ENCODE results near the gene ABCC6. TPM values are rescaled to one million over a fixed set of nuclear protein-coding genes. Genes with fewer than 3 reads are reported as not detected.
"Not testable (repeated sequence)": the region's sequence is repeated elsewhere in the genome, so short reads cannot be mapped to it uniquely, and the experiment has no call there.

ABCC6 gene
- total RNA-seq, 1 donor from 2014 or later, result 0.07 TPM

- intact Hi-C loops (cut with micrococcal nuclease), result no loop called here
Observed at GRCh38 chr16:16162591-16162990, 60.7 kb downstream of the ABCC6 start.

GRCh38 chr16:16161840-16162239 lies 61.5 kb downstream of the ABCC6 start:
- intact Hi-C loops (cut with micrococcal nuclease), result not testable (repeated sequence)

- intact Hi-C loops (cut with micrococcal nuclease), result no loop called here
Observed at GRCh38 chr16:16161319-16161718, 62.0 kb downstream of the ABCC6 start.

GRCh38 chr16:16159662-16160061 lies 63.6 kb downstream of the ABCC6 start:
- intact Hi-C loops (cut with micrococcal nuclease), result no loop called here

- intact Hi-C loops (cut with micrococcal nuclease), result no loop called here
Observed at GRCh38 chr16:16158741-16159374, 64.4 kb downstream of the ABCC6 start.

GRCh38 chr16:16158082-16158658 lies 65.1 kb downstream of the ABCC6 start:
- intact Hi-C loops (cut with micrococcal nuclease), result no loop called here

- intact Hi-C loops (cut with micrococcal nuclease), result no loop called here
Observed at GRCh38 chr16:16157166-16157565, 66.1 kb downstream of the ABCC6 start.

- intact Hi-C loops (cut with micrococcal nuclease), result no loop called here
Observed at GRCh38 chr16:16155234-16155633, 68.1 kb downstream of the ABCC6 start.

GRCh38 chr16:16154281-16154951 lies 68.9 kb downstream of the ABCC6 start:
- intact Hi-C loops (cut with micrococcal nuclease), result no loop called here

- intact Hi-C loops (cut with micrococcal nuclease), result not testable (repeated sequence)
Observed at GRCh38 chr16:16153000-16153399, 70.3 kb downstream of the ABCC6 start.

GRCh38 chr16:16151315-16151714 lies 72.0 kb downstream of the ABCC6 start:
- intact Hi-C loops (cut with micrococcal nuclease), result no loop called here

GRCh38 chr16:16150878-16151152 lies 72.5 kb downstream of the ABCC6 start:
- intact Hi-C loops (cut with micrococcal nuclease), result no loop called here

GRCh38 chr16:16150117-16150877 lies 73.0 kb downstream of the ABCC6 start:
- intact Hi-C loops (cut with micrococcal nuclease), result no loop called here

GRCh38 chr16:16149710-16150116 lies 73.6 kb downstream of the ABCC6 start:
- intact Hi-C loops (cut with micrococcal nuclease), result no loop called here

- intact Hi-C loops (cut with micrococcal nuclease), result no loop called here
Observed at GRCh38 chr16:16148755-16149154, 74.5 kb downstream of the ABCC6 start.

GRCh38 chr16:16148000-16148599 lies 75.2 kb downstream of the ABCC6 start:
- intact Hi-C loops (cut with micrococcal nuclease), result not testable (repeated sequence)

GRCh38 chr16:16147316-16147999 lies 75.8 kb downstream of the ABCC6 start:
- intact Hi-C loops (cut with micrococcal nuclease), result no loop called here

- intact Hi-C loops (cut with micrococcal nuclease), result no loop called here
Observed at GRCh38 chr16:16146380-16147315, 76.6 kb downstream of the ABCC6 start.

- intact Hi-C loops (cut with micrococcal nuclease), result no loop called here
Observed at GRCh38 chr16:16145286-16145685, 78.0 kb downstream of the ABCC6 start.

GRCh38 chr16:16144416-16144815 lies 78.9 kb downstream of the ABCC6 start:
- intact Hi-C loops (cut with micrococcal nuclease), result no loop called here
